Activated T-helper 2 cell treated with anti-CD3 and anti-CD28 coated beads, Interferon-gamma antibody, Interleukin-2, Interleukin-4, amounts not matched to agents 10 μg/mL and 5 μg/mL and 100 μg/mL, durations not matched to agents 14 hours and 24 hours and 36 hours (primary cell): Measurements from ENCODE around the gene IFT22. TPM values are rescaled to one million over a fixed set of nuclear protein-coding genes. Genes with fewer than 3 reads are reported as not detected.
A peak's percentile ranks its signal among the peaks of the same experiment; 100 is the strongest.
"Not testable (repeated sequence)": the region's sequence is repeated elsewhere in the genome, so short reads cannot be mapped to it uniquely, and the experiment has no call there.

Source experiments
- DNase-seq: peaks from one replicate; pipeline ENCODE4 v3.0.0; 2021; ENCODE audit warnings: low spot score
- H3K27ac Mint-ChIP-seq: one replicate; pipeline ENCODE4 v1.8.0; 2021; ENCODE audit warnings: mixed read lengths
- H3K27me3 Mint-ChIP-seq: one replicate; pipeline ENCODE4 v1.8.0; 2021; ENCODE audit warnings: low read depth, mixed read lengths
- H3K36me3 Mint-ChIP-seq: one replicate; pipeline ENCODE4 v1.8.0; 2021; ENCODE audit warnings: low read depth, mixed read lengths
- H3K4me1 Mint-ChIP-seq: one replicate; pipeline ENCODE4 v1.8.0; 2021; ENCODE audit warnings: low read depth, mixed read lengths
- H3K4me3 Mint-ChIP-seq: one replicate; pipeline ENCODE4 v1.8.0; 2021; ENCODE audit warnings: low read depth, mild to moderate bottlenecking, moderate library complexity, mixed read lengths
- H3K9me3 Mint-ChIP-seq: one replicate; pipeline ENCODE4 v1.8.0; 2021; ENCODE audit warnings: mixed read lengths
- intact Hi-C: fragments of 100-400 bp; cut with micrococcal nuclease; formaldehyde crosslinking; loops from one replicate; pipeline ENCODE4 v1.15.1; 2023
- total RNA-seq: library from RNA; stranded (reverse); gene quantifications from 2 replicates; pipeline ENCODE4 v1.2.3, GENCODE V29; 2022

The IFT22 gene
- 4.5 and 5.3 TPM in 2 replicates for total RNA-seq

DNA sequence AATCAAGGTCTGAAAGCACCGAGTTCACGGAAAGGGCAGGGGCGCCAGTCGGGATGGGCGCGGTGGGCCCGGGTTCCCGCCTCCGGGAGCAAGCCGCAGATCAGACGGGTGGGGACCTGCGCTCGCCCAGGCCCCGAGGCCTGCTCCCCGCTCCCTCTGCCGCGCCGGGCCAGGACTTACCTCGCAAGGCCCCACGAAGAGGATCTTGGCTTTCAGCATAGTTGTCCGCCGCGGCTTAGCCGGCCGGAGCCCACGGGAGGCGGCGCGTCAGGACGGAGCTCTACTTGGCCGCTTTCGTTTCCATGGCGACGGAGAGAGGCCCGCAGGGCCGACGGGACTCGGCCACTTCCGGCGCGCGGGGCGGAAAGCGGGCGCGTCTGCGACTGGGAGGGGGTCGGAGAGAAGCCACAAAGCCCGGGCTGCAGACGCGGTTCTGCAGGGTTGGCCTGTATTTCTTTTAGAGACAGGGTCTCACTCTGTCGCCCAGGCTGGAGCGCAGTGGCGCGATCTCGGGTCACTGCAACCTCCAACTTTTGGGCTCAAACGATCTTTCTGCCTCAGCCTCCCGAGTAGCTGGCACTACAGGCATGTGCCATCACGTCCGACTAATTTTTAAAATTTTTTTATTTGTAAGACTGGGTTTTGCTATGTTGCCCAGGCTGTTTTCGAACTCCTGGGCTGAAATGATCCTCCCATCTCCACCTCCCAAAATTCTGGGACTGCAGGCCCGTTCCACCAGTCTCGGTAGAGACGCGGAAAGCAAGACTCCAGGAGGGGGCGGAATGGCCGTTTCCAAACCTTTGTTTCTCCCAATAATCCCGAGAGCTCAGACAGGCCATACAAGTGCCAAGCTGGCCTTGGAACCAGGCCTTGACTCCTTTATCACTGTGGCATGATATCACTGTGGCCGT is at the start of gene IFT22:
TSS of gene IFT22 (minus strand) at position 322 of the 911 bp plus-strand sequence. CDS start at position 219, 103 bp downstream.
- H3K27me3 Mint-ChIP-seq = peaks cover 1% of the 10 kb centered on the region
- no peaks in the 10 kb centered on the region for H3K9me3 Mint-ChIP-seq
- intact Hi-C loops = no loop called here
- peaks cover 1% of the 10 kb centered on the region for H3K4me1 Mint-ChIP-seq
- DNase-seq = peak; percentile 83
- H3K27ac Mint-ChIP-seq = peak within 1 kb of the TSS; percentile 76
- H3K36me3 Mint-ChIP-seq = no peaks in the 10 kb centered on the region
- peak within 1 kb of the TSS; percentile 85 for H3K4me3 Mint-ChIP-seq

DNA sequence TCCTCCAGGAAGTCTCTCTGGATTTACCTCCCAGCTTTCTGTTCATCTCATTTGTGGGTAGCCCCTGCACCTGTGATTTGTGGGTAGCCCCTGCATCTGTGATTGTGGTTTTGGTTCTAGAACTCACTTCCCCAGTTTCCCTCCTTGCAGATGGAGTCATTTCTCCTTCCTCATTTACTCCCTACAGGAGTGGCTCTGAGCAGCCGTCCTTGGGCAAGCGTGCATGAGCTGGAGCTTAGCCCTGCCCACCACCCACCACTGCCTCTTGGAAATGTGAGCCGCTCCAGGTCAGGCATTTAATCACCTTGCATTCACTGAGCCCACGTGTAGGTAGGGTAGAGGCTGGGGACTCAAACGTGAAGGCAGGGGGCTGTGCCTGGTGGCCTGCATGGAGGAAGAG is 49.2 kb upstream of the IFT22 start:
- Mint-ChIP-seq H3K27ac (no peak overlapping the region), H3K27me3 (peaks cover 33% of the 10 kb centered on the region), H3K4me3 (no peak overlapping the region), H3K4me1 (peaks cover 7% of the 10 kb centered on the region), H3K9me3 (no peaks in the 10 kb centered on the region), H3K36me3 (no peaks in the 10 kb centered on the region)
- DNase-seq = no peak
- intact Hi-C loops = no loop called here

DNA sequence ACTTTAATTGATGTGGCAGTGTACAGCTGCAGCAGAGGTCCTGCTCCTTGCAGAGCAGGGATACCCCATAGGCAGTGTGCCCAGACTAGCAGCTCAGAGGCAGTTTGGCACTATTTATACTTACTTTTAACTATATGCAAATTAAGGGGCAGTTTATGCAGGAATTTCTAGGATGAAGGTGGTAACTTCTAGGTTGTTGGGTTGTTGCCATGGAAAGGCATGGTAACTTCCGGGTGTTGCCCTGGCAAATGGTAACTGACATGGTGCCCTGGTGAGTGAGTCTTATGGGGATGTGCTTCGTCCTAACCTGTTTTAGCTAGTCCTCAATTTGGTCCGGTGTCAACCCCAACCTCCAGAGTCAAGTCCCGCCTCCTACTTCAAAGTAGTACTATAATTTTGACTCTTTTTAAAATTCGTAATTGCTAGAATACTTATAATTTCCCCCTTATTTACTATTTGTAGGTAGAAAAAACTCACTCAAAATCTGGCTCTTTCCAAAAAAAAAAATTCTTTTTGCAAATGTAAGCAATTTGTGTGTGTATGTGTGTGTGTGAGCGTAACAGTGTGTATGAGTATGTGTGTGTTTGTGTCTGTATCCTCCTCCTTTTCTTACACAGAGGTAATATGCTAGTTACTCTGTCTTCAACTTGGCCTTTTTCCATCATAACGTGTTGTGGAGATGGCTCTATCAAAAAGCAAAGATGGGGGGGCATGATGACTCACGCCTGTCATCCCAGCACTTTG is 47.0 kb upstream of the IFT22 start:
- peaks cover 34% of the 10 kb centered on the region for H3K27me3 Mint-ChIP-seq
- no peak overlapping the region for H3K4me3 Mint-ChIP-seq
- no peaks in the 10 kb centered on the region for H3K36me3 Mint-ChIP-seq
- no peak for DNase-seq
- H3K4me1 Mint-ChIP-seq = peaks cover 19% of the 10 kb centered on the region
- H3K27ac Mint-ChIP-seq = no peak overlapping the region
- H3K9me3 Mint-ChIP-seq = no peaks in the 10 kb centered on the region
- intact Hi-C loops = loop anchor here (1.0 kb wide), 1 partner anchor 33 kb away; no protein-coding TSS in a partner anchor

DNA sequence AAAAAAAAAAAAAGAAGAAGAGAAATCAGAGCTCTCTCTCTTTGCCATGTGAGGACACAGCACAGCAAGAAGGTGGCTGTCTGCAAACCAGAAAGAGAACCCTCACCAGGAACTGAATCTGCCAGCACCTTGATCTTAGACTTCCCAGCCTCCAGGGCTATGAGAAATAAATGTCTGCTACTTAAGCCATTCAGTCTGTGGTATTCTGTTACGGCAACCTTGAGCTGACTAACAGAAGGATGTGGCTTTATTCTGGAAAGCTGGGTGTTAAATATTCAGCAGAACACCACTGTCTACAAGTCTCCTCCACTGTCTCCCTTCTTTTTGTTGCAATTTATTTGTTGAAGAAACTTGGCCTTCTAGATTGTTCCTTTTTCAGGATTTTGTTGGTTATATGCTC is 46.1 kb upstream of the IFT22 start:
- no peaks in the 10 kb centered on the region for H3K9me3 Mint-ChIP-seq
- H3K4me1 Mint-ChIP-seq = peaks cover 19% of the 10 kb centered on the region
- no peak for DNase-seq
- intact Hi-C loops = loop anchor here (1.0 kb wide), 1 partner anchor 34 kb away; no protein-coding TSS in a partner anchor
- no peaks in the 10 kb centered on the region for H3K36me3 Mint-ChIP-seq
- H3K27ac Mint-ChIP-seq = no peak overlapping the region
- peaks cover 31% of the 10 kb centered on the region for H3K27me3 Mint-ChIP-seq
- H3K4me3 Mint-ChIP-seq = no peak overlapping the region

DNA sequence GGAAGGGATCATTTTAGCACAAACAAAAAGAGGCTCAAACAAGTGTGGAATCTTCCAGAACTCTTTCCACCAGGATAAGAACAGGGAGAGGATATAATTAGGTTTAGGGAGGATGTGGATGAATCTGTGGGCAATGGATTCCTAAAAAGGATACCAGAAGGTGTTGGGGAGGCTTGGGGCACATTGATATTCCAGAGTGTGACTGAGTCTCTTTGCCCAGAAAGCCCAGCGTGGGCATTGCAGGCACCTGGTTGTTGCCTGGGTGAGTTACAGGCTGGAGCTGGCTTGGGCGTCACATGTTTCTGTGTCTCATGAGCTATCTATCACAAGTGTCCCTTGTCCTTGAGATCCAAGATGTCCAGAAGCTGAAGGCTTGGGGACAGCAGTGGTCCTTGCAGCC is 44.3 kb upstream of the IFT22 start:
- H3K27me3 Mint-ChIP-seq = peaks cover 33% of the 10 kb centered on the region
- intact Hi-C loops = loop anchor here (1.0 kb wide), 1 partner anchor 25 kb away; no protein-coding TSS in a partner anchor
- DNase-seq = no peak
- H3K4me3 Mint-ChIP-seq = no peak overlapping the region
- no peaks in the 10 kb centered on the region for H3K36me3 Mint-ChIP-seq
- no peak overlapping the region for H3K27ac Mint-ChIP-seq
- H3K4me1 Mint-ChIP-seq = peaks cover 19% of the 10 kb centered on the region
- H3K9me3 Mint-ChIP-seq = no peaks in the 10 kb centered on the region

DNA sequence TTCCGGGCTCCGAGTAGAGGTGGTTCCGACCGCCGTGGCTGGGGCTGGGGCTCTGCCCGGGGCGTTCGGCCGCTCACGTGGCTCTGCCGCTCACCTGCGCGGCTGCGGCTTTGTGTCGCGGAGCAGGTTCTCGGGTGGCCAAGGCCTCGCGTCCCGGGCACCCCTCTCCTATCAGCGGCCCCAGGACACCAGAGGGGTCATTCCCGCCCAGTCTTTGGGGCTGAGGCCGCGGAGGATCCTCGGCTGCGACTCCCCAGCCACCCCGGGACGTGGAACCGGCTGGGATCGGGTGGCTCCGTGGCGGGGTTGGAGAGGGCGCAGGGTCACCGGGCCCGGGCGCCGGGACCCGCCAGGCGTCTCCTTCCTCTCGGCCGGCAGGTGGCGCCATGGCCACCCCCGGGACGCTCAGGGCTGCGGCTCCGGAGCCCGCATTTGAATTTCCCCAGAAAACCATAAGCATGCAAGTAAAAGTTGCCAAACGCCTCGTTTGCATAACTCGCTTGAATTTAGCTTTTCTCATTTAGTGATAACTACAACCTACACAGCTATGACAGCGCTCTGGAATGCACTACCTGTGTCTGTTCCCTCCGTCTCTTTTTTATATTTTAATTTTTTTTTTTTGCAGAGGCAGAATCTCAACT is 42.2 kb upstream of the IFT22 start:
- H3K4me3 Mint-ChIP-seq = no peak overlapping the region

DNA sequence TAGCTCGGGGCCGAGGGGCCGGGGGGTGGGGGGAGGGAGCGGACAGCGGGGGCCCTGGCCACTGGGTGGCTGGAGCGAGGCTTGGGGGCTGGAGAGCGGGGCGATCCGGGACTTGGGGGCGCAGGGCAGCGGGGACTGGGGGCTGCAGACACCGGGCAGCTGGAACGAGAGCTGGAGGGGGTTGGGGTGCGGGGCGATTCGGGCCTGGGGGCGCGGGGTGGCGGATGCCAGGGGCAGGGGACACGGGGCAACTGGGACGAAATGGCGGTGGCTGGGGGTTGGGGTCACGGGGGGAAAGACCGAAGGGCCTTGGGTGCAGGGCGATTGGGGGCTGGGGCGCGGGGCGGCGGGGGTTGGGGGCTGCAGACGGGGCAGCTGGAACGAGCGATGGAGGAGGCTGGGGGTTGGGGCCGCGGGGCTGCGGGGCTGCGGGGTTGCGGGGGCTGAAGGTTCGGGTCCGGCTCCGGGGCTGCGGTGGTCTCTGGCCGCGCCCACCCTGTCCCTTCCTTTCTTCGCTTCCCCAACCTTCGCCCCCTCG is 41.7 kb upstream of the IFT22 start:
- Mint-ChIP-seq H3K4me1 (peaks cover 17% of the 10 kb centered on the region), H3K27ac (no peak overlapping the region)
- no peak for DNase-seq

More for the DNA sequence above, 42.2 kb upstream of the IFT22 start:
- intact Hi-C loops = loop anchor here (1.0 to 5.0 kb wide), 2 partner anchors 78 to 143 kb away; no protein-coding TSS in a partner anchor
- peaks cover 27% of the 10 kb centered on the region for H3K27me3 Mint-ChIP-seq
- H3K27ac Mint-ChIP-seq = no peak overlapping the region
- H3K9me3 Mint-ChIP-seq = no peaks in the 10 kb centered on the region
- DNase-seq = peak; percentile 60
- H3K4me1 Mint-ChIP-seq = peaks cover 17% of the 10 kb centered on the region
- H3K36me3 Mint-ChIP-seq = no peaks in the 10 kb centered on the region

DNA sequence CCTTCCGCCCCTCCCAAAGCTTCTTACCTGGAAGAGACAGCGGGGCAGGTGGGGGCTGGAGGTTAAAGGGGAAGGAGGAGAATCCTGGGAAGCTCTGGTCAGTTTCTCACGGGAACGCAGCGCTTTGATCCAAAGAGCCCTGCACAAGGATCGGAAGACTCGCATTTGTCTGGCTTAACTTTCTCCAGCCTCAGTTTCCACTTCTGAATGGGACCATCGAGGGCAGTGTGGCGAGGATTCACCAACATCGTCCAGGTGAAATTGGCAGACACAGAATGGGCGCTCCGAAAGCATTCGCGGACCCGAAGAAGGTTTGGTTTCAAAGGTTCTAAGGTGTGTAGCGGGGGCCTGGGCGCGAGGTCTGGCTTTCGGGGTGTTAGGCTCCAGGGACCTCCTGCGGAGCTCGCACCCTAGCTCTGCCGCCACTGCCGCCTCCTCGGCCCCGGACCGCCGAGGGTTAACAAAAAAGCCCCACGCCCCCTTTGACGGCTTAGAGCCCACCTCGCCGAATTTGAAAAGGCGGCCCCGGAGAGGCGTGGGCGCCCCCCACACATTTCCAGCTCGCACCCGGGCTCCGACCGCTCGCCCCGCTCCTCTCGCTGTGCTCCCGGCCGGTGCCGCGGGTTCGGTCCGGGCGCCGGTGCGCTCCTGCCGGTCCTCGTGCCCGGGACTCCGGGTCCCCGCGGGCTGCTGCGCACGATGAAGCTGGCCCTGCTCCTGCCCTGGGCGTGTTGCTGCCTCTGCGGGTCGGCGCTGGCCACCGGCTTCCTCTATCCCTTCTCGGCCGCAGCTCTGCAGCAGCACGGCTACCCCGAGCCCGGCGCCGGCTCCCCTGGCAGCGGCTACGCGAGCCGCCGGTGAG is 41.0 kb upstream of the IFT22 start, which contains the start of gene COL26A1:
TSS of gene COL26A1 (plus strand) at position 542 of the 862 bp plus-strand sequence. CDS start at position 700, 158 bp downstream.
- Mint-ChIP-seq H3K4me3 (no peak within 1 kb of the TSS), H3K9me3 (no peaks in the 10 kb centered on the region), H3K27me3 (peaks cover 21% of the 10 kb centered on the region), H3K27ac (no peak within 1 kb of the TSS), H3K4me1 (peaks cover 12% of the 10 kb centered on the region), H3K36me3 (no peaks in the 10 kb centered on the region)
- DNase-seq = no peak
- intact Hi-C loops = loop anchor here (5.0 kb wide), 1 partner anchor 80 kb away; no protein-coding TSS in a partner anchor

More for the DNA sequence above, 41.7 kb upstream of the IFT22 start:
- Mint-ChIP-seq H3K4me3 (no peak overlapping the region), H3K36me3 (no peaks in the 10 kb centered on the region), H3K9me3 (no peaks in the 10 kb centered on the region), H3K27me3 (peaks cover 26% of the 10 kb centered on the region)
- intact Hi-C loops = loop anchor here (5.0 kb wide), 1 partner anchor 79 kb away; no protein-coding TSS in a partner anchor

DNA sequence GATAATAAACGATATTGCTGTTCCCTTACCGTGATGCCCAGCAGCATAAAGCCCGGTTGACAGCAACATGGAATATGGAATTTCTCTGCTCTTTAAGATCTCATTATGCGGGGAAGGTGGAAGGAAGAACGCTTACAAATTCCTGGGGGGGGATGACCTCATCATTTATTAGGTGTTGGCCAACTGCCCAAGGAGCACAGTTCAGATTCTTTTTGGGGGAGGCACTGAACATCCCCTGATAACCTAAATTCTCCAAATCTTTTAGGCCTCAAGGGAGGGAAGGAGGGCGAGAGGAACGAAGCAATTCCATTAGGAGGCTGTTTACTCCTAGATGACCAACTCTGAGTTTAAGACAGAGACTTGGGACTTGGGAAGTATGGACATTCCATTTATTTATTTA is 35.8 kb upstream of the IFT22 start:
- Mint-ChIP-seq H3K4me3 (no peak overlapping the region), H3K4me1 (peaks cover 5% of the 10 kb centered on the region), H3K36me3 (no peaks in the 10 kb centered on the region), H3K27ac (no peak overlapping the region), H3K27me3 (peaks cover 14% of the 10 kb centered on the region), H3K9me3 (no peaks in the 10 kb centered on the region)
- DNase-seq = no peak
- intact Hi-C loops = no loop called here

DNA sequence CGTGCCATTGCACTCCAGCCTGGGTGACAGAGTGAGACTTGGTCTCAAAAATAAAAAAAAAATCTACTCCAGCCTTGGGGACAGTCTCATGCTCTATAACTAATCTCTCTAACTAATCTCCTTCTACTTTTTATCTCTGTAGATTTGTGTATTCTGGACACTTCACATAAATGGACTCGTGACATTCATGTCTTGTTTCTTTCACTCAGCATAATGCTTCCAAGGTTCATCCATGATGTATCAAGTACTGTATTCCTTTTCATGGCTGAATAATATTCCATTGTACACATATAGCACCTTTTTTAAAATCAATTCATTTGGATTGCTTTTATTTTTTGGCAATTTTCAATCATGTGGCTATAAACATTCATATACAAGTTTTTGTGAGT is 31.3 kb upstream of the IFT22 start:
- Mint-ChIP-seq H3K27me3 (peaks cover 6% of the 10 kb centered on the region), H3K4me3 (no peak overlapping the region), H3K27ac (no peak overlapping the region), H3K4me1 (peaks cover 15% of the 10 kb centered on the region), H3K36me3 (no peaks in the 10 kb centered on the region), H3K9me3 (no peaks in the 10 kb centered on the region)
- no peak for DNase-seq
- intact Hi-C loops = no loop called here

DNA sequence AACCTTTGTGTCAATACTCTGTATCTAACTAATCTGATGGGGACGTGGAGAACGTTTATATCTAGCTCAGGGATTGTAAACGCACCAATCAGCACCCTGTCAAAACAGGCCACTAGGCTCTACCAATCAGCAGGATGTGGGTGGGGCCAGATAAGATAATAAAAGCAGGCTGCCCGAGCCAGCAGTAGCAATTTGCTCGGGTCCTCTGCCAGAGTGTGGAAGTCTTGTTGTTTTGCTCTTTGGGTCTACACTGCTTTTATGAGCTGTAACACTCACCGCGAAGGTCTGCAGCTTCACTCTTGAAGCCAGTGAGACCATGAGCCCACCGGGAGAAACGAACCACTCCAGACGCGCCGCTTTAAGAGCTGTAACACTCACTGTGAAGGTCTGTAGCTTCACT is 27.7 kb upstream of the IFT22 start:
- DNase-seq, H3K27ac Mint-ChIP-seq, H3K4me3 Mint-ChIP-seq, H3K36me3 Mint-ChIP-seq, H3K27me3 Mint-ChIP-seq, H3K9me3 Mint-ChIP-seq, intact Hi-C loops: not testable (repeated sequence)
- H3K4me1 Mint-ChIP-seq = peaks cover 15% of the 10 kb centered on the region
